MG63 (cell line): ENCODE measurements around the gene ARRDC3. TPM values are rescaled to one million over a fixed set of nuclear protein-coding genes. Genes with fewer than 3 reads are reported as not detected.
"Not testable (repeated sequence)": the region's sequence is repeated elsewhere in the genome, so short reads cannot be mapped to it uniquely, and the experiment has no call there.

Experiments
- DNase-seq: peaks from one replicate; pipeline ENCODE4 v3.0.0-alpha.2; 2020
- H3K27me3 ChIP-seq: fragments of 250-450 bp; sonication (Bioruptor Pico); 2 replicates; pipeline ENCODE4 v1.5.1; 2020; ENCODE audit warnings: mild to moderate bottlenecking, moderate library complexity
- H3K36me3 ChIP-seq: fragments of 250-450 bp; sonication (Bioruptor Pico); 2 replicates; pipeline ENCODE4 v1.5.1; 2020; ENCODE audit warnings: mild to moderate bottlenecking, moderate library complexity
- H3K4me3 ChIP-seq: fragments of 250-450 bp; sonication (Bioruptor Pico); 2 replicates; pipeline ENCODE4 v1.5.1; 2020; ENCODE audit warnings: mild to moderate bottlenecking, moderate library complexity
- H3K9me3 ChIP-seq: fragments of 250-450 bp; sonication (Bioruptor Pico); 2 replicates; pipeline ENCODE4 v1.5.1; 2020; ENCODE audit warnings: mild to moderate bottlenecking, moderate library complexity
- total RNA-seq: library from RNA; depleted of rRNA; stranded (reverse); fragments of >200 nt; shearing (Covaris generic); gene quantifications from 2 replicates; pipeline ENCODE4 v1.2.3, GENCODE V29; 2014; ENCODE audit warnings: low replicate concordance

ARRDC3 gene
- total RNA-seq, 1 experiment from 2014 or later: 66.1 TPM

DNA sequence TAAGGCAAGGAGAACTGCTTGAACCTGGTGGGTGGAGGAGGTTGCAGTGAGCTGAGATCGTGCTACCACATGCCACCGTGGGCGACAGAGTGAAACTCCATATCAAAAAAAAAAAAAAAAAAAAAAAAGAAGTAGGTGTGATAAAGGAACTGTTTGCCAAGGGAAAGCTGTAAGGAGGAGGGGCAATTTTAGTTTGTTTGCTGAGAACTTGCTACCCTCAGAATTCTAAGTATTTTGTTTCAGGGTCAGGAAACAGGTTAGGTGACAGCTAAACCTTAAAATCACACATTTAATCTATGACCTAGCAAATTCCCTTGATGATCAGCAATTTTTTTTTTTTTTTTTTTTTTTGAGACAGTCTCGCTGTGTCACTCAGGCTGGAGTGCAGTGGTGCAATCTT lies 7.2 kb upstream of the ARRDC3 start:
- no peaks in the 10 kb centered on the region for H3K27me3 ChIP-seq
- no peak for DNase-seq
- H3K9me3 ChIP-seq: no peaks in the 10 kb centered on the region
- no peak overlapping the region for H3K4me3 ChIP-seq
- no peaks in the 10 kb centered on the region for H3K36me3 ChIP-seq

- H3K9me3 ChIP-seq, H3K27me3 ChIP-seq, DNase-seq, H3K36me3 ChIP-seq, H3K4me3 ChIP-seq: not testable (repeated sequence)
Observed at GRCh38 chr5:91389555-91389954, 6.4 kb upstream of the ARRDC3 start.

GRCh38 chr5:91388362-91388761 lies 5.2 kb upstream of the ARRDC3 start:
- Histone ChIP-seq H3K36me3 (no peaks in the 10 kb centered on the region), H3K4me3 (no peak overlapping the region), H3K9me3 (no peaks in the 10 kb centered on the region), H3K27me3 (no peaks in the 10 kb centered on the region)
- no peak for DNase-seq

- Histone ChIP-seq H3K27me3 (no peaks in the 10 kb centered on the region), H3K9me3 (no peaks in the 10 kb centered on the region), H3K4me3 (no peak overlapping the region), H3K36me3 (peaks cover 10% of the 10 kb centered on the region)
- no peak for DNase-seq
Observed at GRCh38 chr5:91386120-91386519, 3.0 kb upstream of the ARRDC3 start.

DNA sequence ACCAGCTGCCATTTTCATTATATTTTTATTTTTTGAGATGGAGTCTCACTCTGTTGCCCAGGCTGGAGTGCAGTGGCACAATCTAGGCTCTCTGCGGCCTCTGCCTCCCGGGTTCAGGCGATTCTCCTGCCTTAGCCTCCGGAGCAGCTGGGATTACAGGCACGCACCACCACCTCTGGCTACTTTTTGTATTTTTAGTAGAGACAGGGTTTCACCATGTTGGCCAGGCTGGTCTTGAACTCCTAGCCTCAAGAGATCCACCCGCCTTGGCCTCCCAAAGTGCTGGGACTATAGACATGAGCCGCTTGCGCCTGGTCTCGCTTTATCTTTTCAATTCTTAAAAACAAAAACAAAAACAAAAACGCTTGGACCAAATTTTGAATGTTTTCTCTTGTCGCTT lies 2.5 kb upstream of the ARRDC3 start:
- not testable (repeated sequence) for H3K27me3 ChIP-seq, H3K9me3 ChIP-seq, H3K4me3 ChIP-seq, DNase-seq
- H3K36me3 ChIP-seq: peaks cover 13% of the 10 kb centered on the region

GRCh38 chr5:91384671-91385430 lies 1.7 kb upstream of the ARRDC3 start:
- Histone ChIP-seq H3K4me3 (peak overlapping the region; percentile 87), H3K9me3 (no peaks in the 10 kb centered on the region), H3K27me3 (no peaks in the 10 kb centered on the region), H3K36me3 (peaks cover 16% of the 10 kb centered on the region)
- no peak for DNase-seq

DNA sequence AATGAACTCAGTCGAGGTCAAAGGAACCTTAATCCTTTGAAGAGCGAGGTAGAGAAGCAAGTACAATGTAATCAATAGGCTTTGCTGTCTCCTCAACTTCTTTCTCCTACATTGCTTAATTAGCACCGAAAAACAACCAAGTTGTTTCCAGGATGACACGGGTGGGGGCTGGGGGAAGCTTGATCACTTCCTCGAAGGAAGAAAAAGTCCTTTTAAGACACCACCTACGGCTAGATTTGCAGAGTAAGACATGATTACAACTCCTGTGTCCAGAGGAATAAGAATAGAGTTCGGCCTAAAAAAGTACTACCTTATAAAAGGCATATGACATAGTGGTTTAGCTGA lies 811 bp upstream of the ARRDC3 start:
- H3K4me3 ChIP-seq: peak overlapping the region; percentile 87
- DNase-seq: no peak

GRCh38 chr5:91382530-91383026 lies 539 bp downstream of the ARRDC3 start:
- Histone ChIP-seq H3K9me3 (no peaks in the 10 kb centered on the region), H3K27me3 (no peaks in the 10 kb centered on the region), H3K36me3 (peaks cover 34% of the 10 kb centered on the region), H3K4me3 (peak overlapping the region; percentile 87)
- DNase-seq: peak; percentile 44

More for the DNA sequence above, 811 bp upstream of the ARRDC3 start:
- Histone ChIP-seq H3K27me3 (no peaks in the 10 kb centered on the region), H3K36me3 (peaks cover 20% of the 10 kb centered on the region), H3K9me3 (no peaks in the 10 kb centered on the region)

DNA sequence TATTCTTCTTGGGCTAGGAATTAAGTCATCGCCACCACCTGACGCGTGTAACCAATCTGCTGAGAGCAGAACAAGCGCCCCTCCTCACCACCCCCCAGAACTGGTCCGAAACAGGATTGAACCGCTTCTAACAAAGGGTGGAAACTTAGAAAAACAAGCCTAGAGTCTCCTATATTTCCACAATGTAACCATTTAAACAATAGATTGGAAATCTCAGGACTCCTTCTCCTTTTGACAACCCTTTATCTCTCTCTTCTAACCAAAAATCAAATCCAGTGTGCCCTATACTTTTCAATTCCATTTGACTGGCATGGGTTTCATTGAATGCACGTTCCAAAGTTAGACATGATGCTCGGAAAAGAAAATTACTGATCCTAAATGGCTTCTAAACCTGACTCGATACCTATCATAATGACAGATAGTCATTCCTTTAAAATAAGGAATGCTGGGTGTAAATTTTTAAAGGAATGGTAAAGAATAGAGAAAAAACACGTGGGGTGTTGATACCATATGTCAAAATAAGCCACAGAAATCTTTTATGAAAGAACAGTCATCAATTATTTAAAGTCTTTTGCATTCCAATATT lies 1.2 kb downstream of the ARRDC3 start:
- peaks cover 41% of the 10 kb centered on the region for H3K36me3 ChIP-seq
- DNase-seq: peak; percentile 90
- H3K27me3 ChIP-seq: no peaks in the 10 kb centered on the region
- peak overlapping the region; percentile 87 for H3K4me3 ChIP-seq
- H3K9me3 ChIP-seq: no peaks in the 10 kb centered on the region

GRCh38 chr5:91381239-91381773 lies 1.8 kb downstream of the ARRDC3 start:
- DNase-seq: no peak
- Histone ChIP-seq H3K36me3 (peaks cover 47% of the 10 kb centered on the region), H3K27me3 (no peaks in the 10 kb centered on the region), H3K4me3 (peak overlapping the region; percentile 87), H3K9me3 (no peaks in the 10 kb centered on the region)

- peaks cover 53% of the 10 kb centered on the region for H3K36me3 ChIP-seq
- peak overlapping the region; percentile 87 for H3K4me3 ChIP-seq
- H3K27me3 ChIP-seq: no peaks in the 10 kb centered on the region
- peak; percentile 100 for DNase-seq
- H3K9me3 ChIP-seq: no peaks in the 10 kb centered on the region
Observed at GRCh38 chr5:91380491-91381238, 2.5 kb downstream of the ARRDC3 start.

DNA sequence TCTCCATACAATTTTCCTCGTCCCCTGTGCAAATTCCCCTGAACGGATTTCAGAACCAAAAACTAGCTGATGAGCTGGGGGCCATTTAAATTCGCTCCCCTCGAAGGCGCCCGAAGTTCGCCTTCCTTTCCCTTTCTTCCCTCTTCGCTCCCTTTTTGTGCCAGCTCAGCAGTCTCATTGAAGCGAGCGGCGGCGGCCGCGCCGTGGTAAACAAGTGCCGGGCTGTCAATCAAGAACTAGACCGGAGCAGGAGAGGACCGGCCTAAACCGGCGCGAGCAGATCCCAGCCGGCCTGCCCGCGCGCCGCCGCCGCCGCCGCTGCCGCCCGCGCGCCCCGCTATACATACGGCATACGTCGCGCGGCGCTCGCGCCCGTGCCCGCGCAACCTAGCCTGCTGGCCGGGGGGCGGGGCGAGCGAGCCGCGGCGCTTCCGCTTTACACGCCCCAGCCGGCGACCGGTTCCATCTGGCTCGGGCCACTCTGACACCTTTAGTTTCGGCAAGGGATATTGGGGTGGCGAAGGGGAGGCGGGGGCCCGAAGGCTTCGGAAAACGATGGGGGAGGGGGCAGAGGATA lies 3.1 kb downstream of the ARRDC3 start:
- Histone ChIP-seq H3K4me3 (peak overlapping the region; percentile 87), H3K9me3 (no peaks in the 10 kb centered on the region), H3K27me3 (no peaks in the 10 kb centered on the region), H3K36me3 (peaks cover 60% of the 10 kb centered on the region)
- peak; percentile 99 for DNase-seq

DNA sequence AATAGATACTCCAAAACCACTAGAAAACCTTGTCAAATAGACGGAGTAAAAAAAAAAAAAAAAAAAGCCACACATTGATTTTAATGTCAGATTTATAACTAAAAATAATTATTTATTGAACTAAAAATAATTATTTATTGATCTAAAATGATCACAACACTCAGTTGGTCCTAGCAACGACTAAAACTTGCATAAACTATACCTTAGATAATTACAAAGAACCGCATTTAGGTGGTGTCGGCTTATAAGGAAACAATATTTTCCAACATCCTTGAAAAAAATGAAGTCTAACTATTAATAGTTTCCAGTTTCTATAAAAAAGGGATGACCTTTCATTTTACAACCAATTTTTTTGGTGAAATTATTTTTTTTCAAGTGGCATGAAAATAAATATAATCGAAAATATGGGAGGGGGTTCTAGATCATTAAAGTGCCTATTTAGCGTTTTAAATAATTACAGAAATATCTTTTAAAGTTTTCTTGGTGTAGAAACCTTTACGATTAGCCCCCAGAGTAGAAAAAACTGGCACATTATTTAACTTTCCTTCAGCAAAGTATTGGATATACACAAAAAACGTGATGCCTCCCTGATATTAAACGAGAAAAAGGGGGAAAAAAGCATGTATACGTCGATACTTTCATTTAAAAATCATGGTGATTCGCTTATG lies 3.7 kb downstream of the ARRDC3 start:
- H3K36me3 ChIP-seq: peaks cover 65% of the 10 kb centered on the region
- peak overlapping the region; percentile 87 for H3K4me3 ChIP-seq
- H3K27me3 ChIP-seq: no peaks in the 10 kb centered on the region
- no peaks in the 10 kb centered on the region for H3K9me3 ChIP-seq
- no peak for DNase-seq

- no peak for DNase-seq
- Histone ChIP-seq H3K4me3 (peak overlapping the region; percentile 87), H3K36me3 (peaks cover 71% of the 10 kb centered on the region), H3K9me3 (no peaks in the 10 kb centered on the region), H3K27me3 (no peaks in the 10 kb centered on the region)
Observed at GRCh38 chr5:91378752-91379211, 4.3 kb downstream of the ARRDC3 start.

- H3K9me3 ChIP-seq: no peaks in the 10 kb centered on the region
- H3K27me3 ChIP-seq: no peaks in the 10 kb centered on the region
- peaks cover 93% of the 10 kb centered on the region for H3K36me3 ChIP-seq
- no peak for DNase-seq
- no peak overlapping the region for H3K4me3 ChIP-seq
Observed at GRCh38 chr5:91374893-91375520, 8.1 kb downstream of the ARRDC3 start.

DNA sequence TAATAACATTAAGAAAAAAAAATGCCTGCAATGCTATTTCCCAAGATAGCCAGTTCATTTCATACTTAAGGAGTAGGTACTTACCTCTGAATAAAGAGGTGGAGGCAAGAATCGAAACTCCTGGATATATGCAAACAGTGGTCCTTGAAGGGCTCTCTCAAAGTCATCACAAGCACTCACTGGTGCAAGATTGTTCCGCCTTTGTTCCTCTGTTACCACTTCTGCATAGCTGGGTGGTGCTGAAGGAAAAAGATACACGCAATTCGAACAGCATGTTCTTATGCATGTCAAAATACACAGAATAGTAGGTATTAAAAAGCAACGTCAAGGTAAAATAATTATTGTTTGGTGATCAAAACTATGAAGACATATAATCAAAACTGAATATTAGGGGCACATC lies 9.5 kb downstream of the ARRDC3 start:
- no peak for DNase-seq
- no peaks in the 10 kb centered on the region for H3K27me3 ChIP-seq
- no peak overlapping the region for H3K4me3 ChIP-seq
- H3K9me3 ChIP-seq: no peaks in the 10 kb centered on the region
- peaks cover 99% of the 10 kb centered on the region for H3K36me3 ChIP-seq
